Measurements from ENCODE around the gene CARD10.

DNA sequence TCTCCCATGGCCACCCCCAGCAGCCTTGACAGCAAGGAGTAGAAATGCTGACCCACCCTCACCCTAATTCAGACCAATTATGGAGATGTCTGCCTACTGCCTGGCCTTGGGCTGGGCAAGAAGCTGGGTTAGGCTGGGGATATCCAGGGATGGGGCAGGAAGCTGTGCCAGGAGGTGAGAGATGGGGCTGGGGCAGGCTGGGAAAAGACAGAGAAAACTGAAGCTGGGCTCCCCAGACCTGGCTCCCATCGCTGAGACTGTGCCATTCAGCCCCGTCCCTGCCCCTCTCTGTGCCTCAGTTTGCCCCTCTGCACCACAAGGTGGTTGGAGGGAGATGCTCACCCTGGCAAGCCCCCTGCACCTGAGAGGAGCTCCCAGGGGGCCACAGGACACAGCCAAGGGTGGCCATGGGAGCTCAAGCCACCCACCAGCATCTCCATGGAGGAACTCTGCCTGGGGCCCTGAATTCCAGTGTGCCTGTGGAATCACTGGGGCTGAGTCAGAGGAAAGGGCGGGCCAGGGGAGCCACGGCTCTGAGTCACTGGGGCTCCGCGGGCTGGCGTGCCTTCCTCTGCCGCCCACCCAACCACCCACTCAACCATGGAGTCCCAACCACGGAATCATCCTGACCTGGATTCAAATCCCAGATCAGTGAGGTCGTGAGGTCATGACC lies 6.0 kb upstream of the CARD10 start:
- TF ChIP-seq TEAD4 (IDR thresholded peaks at IDR 0.05; ENCODE audit: low read depth, low read length) (no peak), CTCF (IDR thresholded peaks at IDR 0.05; ENCODE audit: control extremely low read depth in 1 of 3, insufficient read depth in 1 of 3, low read depth in 1 of 3, low read length in 3 of 3) (no peak), NRF1 (IDR thresholded peaks at IDR 0.05; ENCODE audit: low read depth, low read length) (no peak), JUND (IDR thresholded peaks at IDR 0.05; ENCODE audit: low read length) (no peak), PHF8 (conservative IDR thresholded peaks at IDR 0.05; ENCODE audit: low read depth, low read length) (no peak), KDM4A (IDR thresholded peaks at IDR 0.05; ENCODE audit: low read depth, low read length, severe bottlenecking) (no peak), EP300 (IDR thresholded peaks at IDR 0.05; ENCODE audit: borderline replicate concordance in 1 of 2, low read depth in 2 of 2, low read length in 2 of 2) (no peak), SIN3A (conservative IDR thresholded peaks at IDR 0.05 in 1 of 2, IDR thresholded peaks at IDR 0.05 in 1 of 2; ENCODE audit: low read depth in 1 of 2, low read length in 2 of 2) (no peak), CBX8 (IDR thresholded peaks at IDR 0.05; ENCODE audit: borderline replicate concordance, low read depth, low read length) (no peak), EGR1 (IDR thresholded peaks at IDR 0.05; ENCODE audit: borderline replicate concordance, low read depth, low read length) (no peak), RBBP5 (IDR thresholded peaks at IDR 0.05; ENCODE audit: borderline replicate concordance, low read depth, low read length) (no peak), YY1 (IDR thresholded peaks at IDR 0.05; ENCODE audit: low read depth, low read length) (no peak)
- TF ChIP-seq, protein P1, sequence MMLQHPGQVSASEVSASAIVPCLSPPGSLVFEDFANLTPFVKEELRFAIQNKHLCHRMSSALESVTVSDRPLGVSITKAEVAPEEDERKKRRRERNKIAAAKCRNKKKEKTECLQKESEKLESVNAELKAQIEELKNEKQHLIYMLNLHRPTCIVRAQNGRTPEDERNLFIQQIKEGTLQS (IDR thresholded peaks at IDR 0.05; ENCODE audit: insufficient read depth, low read depth, low read length) = no peak
- TF ChIP-seq, protein P2, sequence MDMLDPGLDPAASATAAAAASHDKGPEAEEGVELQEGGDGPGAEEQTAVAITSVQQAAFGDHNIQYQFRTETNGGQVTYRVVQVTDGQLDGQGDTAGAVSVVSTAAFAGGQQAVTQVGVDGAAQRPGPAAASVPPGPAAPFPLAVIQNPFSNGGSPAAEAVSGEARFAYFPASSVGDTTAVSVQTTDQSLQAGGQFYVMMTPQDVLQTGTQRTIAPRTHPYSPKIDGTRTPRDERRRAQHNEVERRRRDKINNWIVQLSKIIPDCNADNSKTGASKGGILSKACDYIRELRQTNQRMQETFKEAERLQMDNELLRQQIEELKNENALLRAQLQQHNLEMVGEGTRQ (IDR thresholded peaks at IDR 0.05; ENCODE audit: low read length) = no peak
